ENCODE data around the gene TTLL9.

Gene TTLL9

DNA sequence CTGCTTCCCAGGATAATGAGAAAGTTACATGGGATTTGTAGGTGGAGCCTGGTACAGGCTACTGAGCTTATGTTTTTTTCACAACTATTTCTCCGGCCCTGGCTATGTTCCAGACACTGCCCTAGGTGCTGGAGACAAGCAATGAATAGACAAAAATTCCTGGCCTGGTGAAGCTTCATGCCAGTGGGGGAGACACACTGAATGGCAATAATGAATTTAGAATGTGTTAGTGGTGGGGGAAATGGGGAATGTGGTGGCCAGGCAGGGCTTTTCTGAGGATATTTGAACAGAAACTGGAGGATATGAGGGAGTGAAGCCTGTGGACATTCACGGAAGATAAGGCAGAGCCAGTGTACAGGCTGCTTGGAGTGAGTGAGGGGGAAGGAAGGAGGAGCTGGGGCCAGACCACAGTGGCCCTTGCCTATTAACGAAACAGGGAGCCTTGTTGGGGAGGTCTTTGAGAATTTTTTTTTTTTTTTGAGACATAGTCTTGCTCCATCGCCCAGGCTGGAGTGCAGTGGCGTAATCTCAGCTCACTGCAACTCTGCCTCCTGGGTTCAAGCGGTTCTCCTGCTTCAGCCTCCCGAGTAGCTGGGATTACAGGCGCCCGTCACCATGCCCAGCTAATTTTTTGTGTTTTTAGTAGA lies 31.7 kb upstream of the TTLL9 start:
- TF ChIP-seq, protein P1, sequence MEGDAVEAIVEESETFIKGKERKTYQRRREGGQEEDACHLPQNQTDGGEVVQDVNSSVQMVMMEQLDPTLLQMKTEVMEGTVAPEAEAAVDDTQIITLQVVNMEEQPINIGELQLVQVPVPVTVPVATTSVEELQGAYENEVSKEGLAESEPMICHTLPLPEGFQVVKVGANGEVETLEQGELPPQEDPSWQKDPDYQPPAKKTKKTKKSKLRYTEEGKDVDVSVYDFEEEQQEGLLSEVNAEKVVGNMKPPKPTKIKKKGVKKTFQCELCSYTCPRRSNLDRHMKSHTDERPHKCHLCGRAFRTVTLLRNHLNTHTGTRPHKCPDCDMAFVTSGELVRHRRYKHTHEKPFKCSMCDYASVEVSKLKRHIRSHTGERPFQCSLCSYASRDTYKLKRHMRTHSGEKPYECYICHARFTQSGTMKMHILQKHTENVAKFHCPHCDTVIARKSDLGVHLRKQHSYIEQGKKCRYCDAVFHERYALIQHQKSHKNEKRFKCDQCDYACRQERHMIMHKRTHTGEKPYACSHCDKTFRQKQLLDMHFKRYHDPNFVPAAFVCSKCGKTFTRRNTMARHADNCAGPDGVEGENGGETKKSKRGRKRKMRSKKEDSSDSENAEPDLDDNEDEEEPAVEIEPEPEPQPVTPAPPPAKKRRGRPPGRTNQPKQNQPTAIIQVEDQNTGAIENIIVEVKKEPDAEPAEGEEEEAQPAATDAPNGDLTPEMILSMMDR (IDR thresholded peaks at IDR 0.05; ENCODE audit: low read depth, low read length), result no peak
- H3K4me3 ChIP-seq (ENCODE audit: low read depth, low read length), result no peak overlapping the region

DNA sequence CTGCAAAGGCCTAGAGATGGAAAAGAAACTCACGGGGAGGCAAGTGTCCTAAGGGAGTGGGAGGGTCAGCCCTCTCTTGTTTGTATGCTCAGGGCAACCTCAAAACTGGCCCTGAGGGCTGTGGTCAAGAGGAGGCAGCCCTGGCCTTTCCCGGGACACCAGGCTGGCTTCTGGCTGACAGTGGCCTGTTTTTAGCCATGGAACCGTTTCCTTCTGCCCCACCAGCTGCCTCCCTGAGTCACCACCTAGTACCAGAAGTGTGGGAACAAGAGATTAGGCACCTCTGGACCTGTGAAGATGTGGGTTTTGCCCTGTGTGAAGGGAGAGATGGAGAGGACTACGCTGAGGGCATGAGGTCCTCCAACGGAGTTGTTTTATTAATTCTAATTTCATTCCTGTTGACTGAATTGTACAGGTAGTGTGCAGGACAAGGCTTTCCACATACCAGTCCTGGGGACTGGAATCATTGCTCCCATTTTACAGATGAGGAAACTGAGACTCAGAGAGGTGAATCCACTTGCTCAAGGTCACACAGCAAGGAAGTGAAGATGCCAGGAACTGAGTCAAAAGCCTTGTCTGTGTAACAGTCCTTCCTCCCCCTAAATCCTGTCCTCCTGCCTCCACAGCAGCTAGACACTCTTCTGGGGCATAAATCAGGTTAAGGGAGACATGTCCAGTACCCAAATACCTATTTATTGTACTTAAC lies 30.5 kb upstream of the TTLL9 start:
- TF ChIP-seq, protein P1 (IDR thresholded peaks at IDR 0.05; ENCODE audit: low read depth, low read length), result no peak
- H3K4me3 ChIP-seq (ENCODE audit: low read depth, low read length), result no peak overlapping the region

GRCh38 chr20:31840906-31841816 lies 29.3 kb upstream of the TTLL9 start:
- H3K4me3 ChIP-seq (ENCODE audit: low read depth, low read length), result no peak overlapping the region
- TF ChIP-seq, protein P1 (IDR thresholded peaks at IDR 0.05; ENCODE audit: low read depth, low read length), result no peak

DNA sequence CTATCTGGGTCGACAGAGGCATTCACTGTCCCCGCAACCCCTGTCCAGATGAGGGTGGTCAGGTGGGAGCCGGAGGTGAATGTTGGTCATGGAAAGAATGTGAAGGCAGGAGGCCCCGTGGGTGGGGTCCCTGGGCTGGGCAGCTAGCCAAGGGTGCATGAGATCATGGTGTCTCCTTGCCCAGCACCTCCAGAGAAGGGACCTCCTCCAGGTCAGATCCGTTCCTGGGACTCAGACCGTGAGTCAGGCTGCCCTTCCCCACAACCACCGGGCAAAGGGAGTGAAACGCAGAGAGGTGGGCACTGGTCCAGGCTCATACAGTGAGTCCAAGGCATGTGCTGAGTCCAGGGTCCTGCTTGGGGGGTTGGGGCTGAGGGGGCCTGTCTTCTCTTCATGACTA lies 28.5 kb upstream of the TTLL9 start:
- H3K4me3 ChIP-seq (ENCODE audit: low read depth, low read length), result no peak overlapping the region
- TF ChIP-seq, protein P1 (IDR thresholded peaks at IDR 0.05; ENCODE audit: low read depth, low read length), result no peak

- TF ChIP-seq, protein P1 (IDR thresholded peaks at IDR 0.05; ENCODE audit: low read depth, low read length), result no peak
- H3K4me3 ChIP-seq (ENCODE audit: low read depth, low read length), result no peak overlapping the region
Measured at GRCh38 chr20:31842471-31843157, 27.8 kb upstream of the TTLL9 start.

DNA sequence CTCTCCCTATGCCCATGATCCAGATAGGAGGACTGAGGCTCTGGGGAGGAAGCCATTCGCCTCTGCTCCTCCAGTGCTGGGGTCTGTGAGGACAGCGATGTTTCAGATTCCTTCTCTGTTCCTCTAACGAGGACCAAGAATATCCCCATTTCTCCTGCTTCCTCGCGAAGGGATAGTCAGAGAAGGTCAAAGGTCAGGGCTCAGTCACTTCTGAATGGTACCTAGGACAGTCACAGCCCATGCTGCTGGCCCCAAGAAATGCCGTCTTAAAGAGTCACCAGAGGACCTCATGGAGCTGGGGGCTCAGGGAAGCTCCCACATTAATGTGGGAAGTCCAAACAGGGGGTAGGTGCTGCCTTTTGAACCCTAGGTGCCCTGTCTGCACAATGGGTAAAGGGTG lies 27.1 kb upstream of the TTLL9 start:
- TF ChIP-seq, protein P1 (IDR thresholded peaks at IDR 0.05; ENCODE audit: low read depth, low read length), result no peak
- no peak overlapping the region for H3K4me3 ChIP-seq (ENCODE audit: low read depth, low read length)

Measured in WI38 (cell line).